K562 (cell line): ENCODE measurements around the gene HELZ2. TPM values are rescaled to one million over a fixed set of nuclear protein-coding genes. Genes with fewer than 3 reads are reported as not detected.

ENCODE experiments used
- ATAC-seq: fragments of 200-7000 bp; cut with Tn5 transposase; 3 replicates; pipeline ENCODE4 v1.9.1; 2020; ENCODE audit warnings: moderate library complexity
- BruUV-seq: library from RNA; stranded (reverse); fragments of 400-500 nt; replicated peaks from 2 replicates; lab custom pipeline; 2021; lab: Mats Ljungman, UMichigan
- CTCF ChIA-PET: fragments of 300-600 bp; formaldehyde crosslinking; extraction: SDS; loops from one replicate; lab custom pipeline; 2021; ENCODE audit warnings: low intra/inter-chr PET ratio; lab: Yijun Ruan, JAX
- POLR2A ChIA-PET: fragments of 300-600, 350-650 bp; sonication (Branson Sonifier 250); formaldehyde crosslinking; extraction: SDS; loops from one replicate; lab custom pipeline; 2021; ENCODE audit warnings: antibody characterized with exemption, inconsistent platforms; lab: Yijun Ruan, JAX
- DNase-seq, 4 experiments: peaks; one replicate each; pipeline versions ENCODE4 v3.0.0 to v3.0.0-alpha.2; 2011 to 2018; ENCODE audit warnings: low spot score in 3 of 4, mixed read lengths in 3 of 4; ENCODE audit errors: extremely low read depth in 1 of 4
- FAIRE-seq: peaks from 2 replicates; lab custom pipeline; 2011; peaks lifted over from hg19 to GRCh38; lab: Jason Lieb, UNC
- H2AFZ ChIP-seq: 2 replicates; pipeline ENCODE4 v1.6.0; 2011; ENCODE audit warnings: low read depth, low read length, control low read depth, inconsistent platforms
- H3K27ac ChIP-seq: fragments of 200-600 bp; 3 replicates; pipeline ENCODE4 v1.8.0; 2011; ENCODE audit warnings: low read depth, mild to moderate bottlenecking, control low read depth, inconsistent platforms, low read length, moderate library complexity, mixed read lengths; ENCODE audit errors: extremely low read depth
- H3K27me3 ChIP-seq, 2 experiments: fragments of 300-600 bp in 1 of 2; 2 replicates in 1 of 2; 3 replicates in 1 of 2; pipeline versions ENCODE4 v1.6.0 to v1.8.0; 2011; ENCODE audit warnings: inconsistent platforms in 2 of 2, low read length in 2 of 2, mild to moderate bottlenecking in 1 of 2, mixed read lengths in 1 of 2, moderate library complexity in 1 of 2; ENCODE audit not compliant: control insufficient read depth in 2 of 2, insufficient read depth in 2 of 2
- H3K36me3 ChIP-seq: fragments of 300-600 bp; 3 replicates; pipeline ENCODE4 v1.8.0; 2011; ENCODE audit warnings: mild to moderate bottlenecking, low read length, inconsistent platforms; ENCODE audit not compliant: control insufficient read depth, insufficient read depth
- H3K4me1 ChIP-seq, 2 experiments: fragments of 200-600 bp in 1 of 2; replicated peaks in 1 of 2; 2 replicates in 1 of 2; 3 replicates in 1 of 2; pipeline versions ENCODE4 v1.5.1 to v1.8.0; 2011; ENCODE audit warnings: inconsistent platforms in 2 of 2, low read length in 2 of 2, mild to moderate bottlenecking in 1 of 2, mixed read lengths in 1 of 2, moderate library complexity in 1 of 2; ENCODE audit not compliant: control insufficient read depth in 2 of 2, insufficient read depth in 2 of 2
- H3K4me2 ChIP-seq: 2 replicates; pipeline ENCODE4 v1.6.1; 2011; ENCODE audit warnings: low read length, control low read depth, inconsistent platforms, mixed read lengths; ENCODE audit not compliant: insufficient read depth
- H3K4me3 ChIP-seq: fragments of 200-600 bp; sonication (generic), shearing (Covaris generic); 2 replicates; pipeline ENCODE4 v1.5.1; 2016; ENCODE audit warnings: control low read depth, inconsistent platforms
- H3K79me2 ChIP-seq: fragments of 200-600 bp; 3 replicates; pipeline ENCODE4 v1.8.0; 2011; ENCODE audit warnings: low read length, inconsistent platforms; ENCODE audit not compliant: control insufficient read depth, insufficient read depth
- H3K9ac ChIP-seq, 2 experiments: 2 replicates each; pipeline versions ENCODE4 v1.6.0 to v1.6.1; 2011; ENCODE audit warnings: low read depth in 2 of 2, low read length in 2 of 2, control low read depth in 1 of 2, inconsistent platforms in 1 of 2, mild to moderate bottlenecking in 1 of 2, mixed read lengths in 1 of 2; ENCODE audit not compliant: insufficient read depth in 1 of 2
- H3K9me1 ChIP-seq: one replicate; pipeline ENCODE4 v1.6.0; 2011; ENCODE audit warnings: inconsistent platforms, mild to moderate bottlenecking, low read length, moderate library complexity; ENCODE audit not compliant: control insufficient read depth, insufficient read depth
- H3K9me3 ChIP-seq: replicated peaks from 2 replicates; pipeline ENCODE4 v1.5.1; 2011; ENCODE audit warnings: low read depth, low read length, inconsistent platforms; ENCODE audit not compliant: control insufficient read depth, insufficient read depth
- H4K20me1 ChIP-seq: replicated peaks from 2 replicates; pipeline ENCODE4 v1.6.1; 2011; ENCODE audit warnings: low read length, inconsistent platforms, mixed read lengths; ENCODE audit not compliant: control insufficient read depth, insufficient read depth
- BCOR ChIP-seq: fragments of 450-650 bp; IDR thresholded peaks from 2 replicates; pipeline ENCODE4 v1.6.1; 2016
- DPF2 ChIP-seq: fragments of 450-650 bp; IDR thresholded peaks from 2 replicates; pipeline ENCODE4 v1.6.1; 2016
- HDAC1 ChIP-seq, 2 experiments: fragments of 450-650 bp; IDR thresholded peaks; 2 replicates each; pipeline ENCODE4 v1.6.1; 2016 to 2017; ENCODE audit warnings: inconsistent platforms in 1 of 2, mild to moderate bottlenecking in 1 of 2, moderate library complexity in 1 of 2
- NFRKB ChIP-seq: fragments of 450-650 bp; IDR thresholded peaks from 2 replicates; pipeline ENCODE4 v1.6.1; 2016; ENCODE audit warnings: low read depth
- TSC22D4 ChIP-seq: fragments of 450-650 bp; IDR thresholded peaks from 2 replicates; pipeline ENCODE4 v1.6.1; 2016; ENCODE audit warnings: missing genetic modification characterization, missing biosample characterization, control low read depth
- U2AF1 ChIP-seq: fragments of 200-400 bp; formaldehyde crosslinking; optimal IDR thresholded peaks from 2 replicates; pipeline ENCODE3; 2017; ENCODE audit warnings: mild to moderate bottlenecking, low read depth, low read length, moderate library complexity
- ZNF12 ChIP-seq: sonication (generic); formaldehyde crosslinking; IDR thresholded peaks from 2 replicates; pipeline ENCODE4 v1.4.0; 2020; ENCODE audit warnings: mild to moderate bottlenecking, missing genetic modification reagents
- ZNF24 ChIP-seq: fragments of 450-650 bp; IDR thresholded peaks from 2 replicates; pipeline ENCODE4 v1.6.1; 2016
- ZNF324 ChIP-seq: fragments of 250-450 bp; sonication (Bioruptor Pico); IDR thresholded peaks from 2 replicates; pipeline ENCODE4 v1.4.0; 2020; ENCODE audit warnings: mild to moderate bottlenecking
- ZNF696 ChIP-seq: fragments of 250-450 bp; sonication (Bioruptor Pico); conservative IDR thresholded peaks from 2 replicates; pipeline ENCODE4 v1.4.0; 2020; ENCODE audit warnings: mild to moderate bottlenecking, moderate library complexity
- WGBS: fragments of 100-300 bp; shearing (Covaris generic); methylation state at CpG from one replicate; pipeline ENCODE4 v1.1.6; 2016; ENCODE audit warnings: low coverage, mixed read lengths; ENCODE audit not compliant: insufficient coverage; ENCODE audit errors: missing lambda C conversion rate; 5-methylcytosine and 5-hydroxymethylcytosine counted together
- in situ Hi-C: fragments of 300-500 bp; cut with MboI; formaldehyde crosslinking; loops from 4 replicates; pipeline ENCODE4 v1.15.0; 2018; ENCODE audit warnings: inconsistent platforms, mixed read lengths
- intact Hi-C: fragments of 100-400 bp; cut with micrococcal nuclease; formaldehyde crosslinking; loops from 2 replicates; pipeline ENCODE4 v1.14.2; 2022
- polyA plus RNA-seq, 8 experiments: library from polyadenylated mRNA; depleted of rRNA in 4 of 8; stranded (reverse) in 5 of 8; unstranded in 3 of 8; fragments of >200 nt; fragmentation: Nextera tagmentation in 2 of 8; fragmentation: Illumina TruSeq in 1 of 8; extraction: Ambion mirVana in 2 of 8; extraction: Trizol in 1 of 8; gene quantifications; 2 replicates each; pipeline versions ENCODE4 v1.2.1 to v1.2.3, GENCODE V29; 2011 to 2014; ENCODE audit warnings: inconsistent platforms in 1 of 8, missing spikeins in 1 of 8
- total RNA-seq, 7 experiments: library from RNA; depleted of rRNA in 6 of 7; stranded (reverse); fragments of >200 nt in 6 of 7; fragmentation: Illumina TruSeq in 2 of 7; extraction: Trizol in 2 of 7; gene quantifications; 2 replicates each; pipeline versions ENCODE4 v1.2.1 to v1.2.3, GENCODE V29; 2011 to 2021; ENCODE audit warnings: low replicate concordance in 1 of 7
- TF ChIP-seq, protein P1 (sequence below): fragments of 450-650 bp; IDR thresholded peaks from 2 replicates; pipeline ENCODE4 v1.6.1; 2016; ENCODE audit warnings: antibody characterized with exemption
- TF ChIP-seq, protein P2 (sequence below), 3 experiments: IDR thresholded peaks in 2 of 3; conservative IDR thresholded peaks in 1 of 3; 2 replicates each; pipeline ENCODE4 v1.5.1; 2011 to 2012; ENCODE audit warnings: low read length in 3 of 3, mild to moderate bottlenecking in 3 of 3, control low read depth in 2 of 3, improper control_type of control experiment in 1 of 3, inconsistent platforms in 1 of 3, low read depth in 1 of 3, mixed read lengths in 1 of 3, moderate library complexity in 1 of 3; ENCODE audit not compliant: insufficient read depth in 2 of 3

HELZ2 gene
- total and polyA plus RNA-seq, 9 of the 15 experiments (the other 6 are each of a cell fraction or from before 2014, with no cell fraction given): 0.03 to 7.8 (median 2.9) TPM; not detected in 1

DNA sequence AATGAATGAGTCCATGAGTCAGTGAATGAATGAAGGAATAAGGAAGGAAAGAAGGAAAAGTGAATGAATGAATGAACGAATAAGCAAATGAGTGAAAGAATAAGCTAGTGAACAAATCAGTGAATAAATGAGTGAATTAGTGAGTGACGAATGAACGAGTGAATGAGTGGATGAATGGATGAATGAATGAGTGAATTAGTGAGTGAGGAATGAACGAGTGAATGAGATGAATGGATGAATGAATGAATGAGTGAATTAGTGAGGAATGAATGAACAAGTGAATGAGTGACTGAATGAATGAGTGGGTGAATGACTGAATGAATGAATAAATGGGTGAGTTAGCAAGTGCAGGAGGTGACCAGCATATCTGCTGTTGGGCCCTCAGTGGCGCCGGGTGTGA is 30.3 kb downstream of the HELZ2 start:
- Histone ChIP-seq H4K20me1 (peaks cover 3% of the 10 kb centered on the region), H3K9ac (no peak overlapping the region), H3K27me3 (peaks cover 0 to 47% of the 10 kb centered on the region in 2 experiments; a peak in 4 of 5 replicates), H2AFZ (no peak overlapping the region), H3K36me3 (no peaks in the 10 kb centered on the region), H3K79me2 (no peaks in the 10 kb centered on the region), H3K4me3 (no peak overlapping the region), H3K4me1 (peaks cover 0 to 92% of the 10 kb centered on the region in 2 experiments; a peak in 3 of 5 replicates), H3K4me2 (no peak overlapping the region), H3K9me3 (no peaks in the 10 kb centered on the region), H3K9me1 (no peaks in the 10 kb centered on the region), H3K27ac (no peak overlapping the region)
- ChIA-PET POLR2A (interaction anchor here (1.3 kb wide), 1 partner anchor 33 kb away, joined by 3 read pairs; no protein-coding TSS in a partner anchor), CTCF (interaction anchor here (0.7 kb wide), 1 partner anchor 163 kb away, joined by 9 read pairs; no protein-coding TSS in a partner anchor)
- no peak for DNase-seq
- 23% methylated on average over 5 of the region's 6 CpGs for WGBS
- FAIRE-seq: peak; percentile 56
- TF ChIP-seq, protein P1, sequence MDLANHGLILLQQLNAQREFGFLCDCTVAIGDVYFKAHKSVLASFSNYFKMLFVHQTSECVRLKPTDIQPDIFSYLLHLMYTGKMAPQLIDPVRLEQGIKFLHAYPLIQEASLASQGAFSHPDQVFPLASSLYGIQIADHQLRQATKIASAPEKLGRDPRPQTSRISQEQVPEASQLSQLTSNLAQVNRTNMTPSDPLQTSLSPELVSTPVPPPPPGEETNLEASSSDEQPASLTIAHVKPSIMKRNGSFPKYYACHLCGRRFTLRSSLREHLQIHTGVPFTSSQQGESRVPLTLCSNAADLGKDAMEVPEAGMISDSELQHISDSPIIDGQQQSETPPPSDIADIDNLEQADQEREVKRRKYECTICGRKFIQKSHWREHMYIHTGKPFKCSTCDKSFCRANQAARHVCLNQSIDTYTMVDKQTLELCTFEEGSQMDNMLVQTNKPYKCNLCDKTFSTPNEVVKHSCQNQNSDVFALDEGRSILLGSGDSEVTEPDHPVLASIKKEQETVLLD: peak; percentile 16; the same call in 1 of the 2 replicates
- TF ChIP-seq ZNF696 (CRISPR knock-in tag) (no peak), NFRKB (peak; percentile 71; the same call in 1 of the 2 replicates), ZNF12 (CRISPR knock-in tag) (no peak), ZNF24 (peak; percentile 100), TSC22D4 (tag) (peak; percentile 98), ZNF324 (no peak), BCOR (peak; percentile 54; the same call in 1 of the 2 replicates), DPF2 (0 out of 2 replicates have a peak, but pooled peaks have one; percentile 27), HDAC1 (IDR thresholded peaks at IDR 0.05) (0 out of 4 replicates have a peak, but pooled peaks of 1 of the 2 experiments have one; percentile 21), U2AF1 (no peak)
- TF ChIP-seq, protein P2, sequence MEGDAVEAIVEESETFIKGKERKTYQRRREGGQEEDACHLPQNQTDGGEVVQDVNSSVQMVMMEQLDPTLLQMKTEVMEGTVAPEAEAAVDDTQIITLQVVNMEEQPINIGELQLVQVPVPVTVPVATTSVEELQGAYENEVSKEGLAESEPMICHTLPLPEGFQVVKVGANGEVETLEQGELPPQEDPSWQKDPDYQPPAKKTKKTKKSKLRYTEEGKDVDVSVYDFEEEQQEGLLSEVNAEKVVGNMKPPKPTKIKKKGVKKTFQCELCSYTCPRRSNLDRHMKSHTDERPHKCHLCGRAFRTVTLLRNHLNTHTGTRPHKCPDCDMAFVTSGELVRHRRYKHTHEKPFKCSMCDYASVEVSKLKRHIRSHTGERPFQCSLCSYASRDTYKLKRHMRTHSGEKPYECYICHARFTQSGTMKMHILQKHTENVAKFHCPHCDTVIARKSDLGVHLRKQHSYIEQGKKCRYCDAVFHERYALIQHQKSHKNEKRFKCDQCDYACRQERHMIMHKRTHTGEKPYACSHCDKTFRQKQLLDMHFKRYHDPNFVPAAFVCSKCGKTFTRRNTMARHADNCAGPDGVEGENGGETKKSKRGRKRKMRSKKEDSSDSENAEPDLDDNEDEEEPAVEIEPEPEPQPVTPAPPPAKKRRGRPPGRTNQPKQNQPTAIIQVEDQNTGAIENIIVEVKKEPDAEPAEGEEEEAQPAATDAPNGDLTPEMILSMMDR (IDR thresholded peaks at IDR 0.05 in 2 of 3, conservative IDR thresholded peaks at IDR 0.05 in 1 of 3; ENCODE audit: insufficient read depth in 2 of 3, low read depth in 1 of 3, low read length in 3 of 3): no peak
- BruUV-seq: no TSS peak
- in situ Hi-C loops: no loop called here
- intact Hi-C loops: no loop called here
- ATAC-seq: no peak
